ENCODE measurements around the gene NHSL2. TPM values are rescaled to one million over a fixed set of nuclear protein-coding genes. Genes with fewer than 3 reads are reported as not detected.
A peak's percentile ranks its signal among the peaks of the same experiment; 100 is the strongest.

The NHSL2 gene
- total RNA-seq, 2 donors from 2014 or later = 1.0 to 4.1 TPM

- intact Hi-C loops (cut with DNase I) = loop anchor here (5.0 kb wide), 2 partner anchors 108 to 128 kb away; no protein-coding TSS in a partner anchor
- no peak overlapping the region for H3K4me3 ChIP-seq
- no peak for TF ChIP-seq CTCF (IDR thresholded peaks at IDR 0.05)
- no peak overlapping the region for H3K27ac ChIP-seq
- H3K27me3 ChIP-seq = peaks cover 3% of the 10 kb centered on the region
- no peaks in the 10 kb centered on the region for H3K36me3 ChIP-seq
- DNase-seq = no peak
- H3K9me3 ChIP-seq = no peaks in the 10 kb centered on the region
- H3K4me1 ChIP-seq = no peaks in the 10 kb centered on the region
- no peak overlapping the region for H3K9ac ChIP-seq (ENCODE audit: low read depth in 2 of 2, low read length in 2 of 2)
These were observed 214.8 kb downstream of the NHSL2 start for GRCh38 chrX:72125331-72126047.

GRCh38 chrX:72126048-72126415, 215.4 kb downstream of the NHSL2 start:
- H3K27me3 ChIP-seq = peaks cover 8% of the 10 kb centered on the region
- no peak overlapping the region for H3K27ac ChIP-seq
- H3K4me1 ChIP-seq = no peaks in the 10 kb centered on the region
- no peak for DNase-seq
- no peaks in the 10 kb centered on the region for H3K36me3 ChIP-seq
- H3K9ac ChIP-seq (ENCODE audit: low read depth in 2 of 2, low read length in 2 of 2) = no peak overlapping the region
- H3K9me3 ChIP-seq = no peaks in the 10 kb centered on the region
- intact Hi-C loops (cut with DNase I) = loop anchor here (5.0 kb wide), 2 partner anchors 109 to 129 kb away; no protein-coding TSS in a partner anchor
- TF ChIP-seq CTCF (IDR thresholded peaks at IDR 0.05) = no peak
- H3K4me3 ChIP-seq = no peak overlapping the region

GRCh38 chrX:72126539-72127140, 216.0 kb downstream of the NHSL2 start:
- Histone ChIP-seq H3K4me3 (no peak overlapping the region), H3K27me3 (peaks cover 13% of the 10 kb centered on the region), H3K4me1 (no peaks in the 10 kb centered on the region), H3K36me3 (no peaks in the 10 kb centered on the region), H3K9ac (ENCODE audit: low read depth in 2 of 2, low read length in 2 of 2) (no peak overlapping the region), H3K27ac (no peak overlapping the region), H3K9me3 (no peaks in the 10 kb centered on the region)
- intact Hi-C loops (cut with DNase I) = loop anchor here (5.0 kb wide), 2 partner anchors 109 to 129 kb away; no protein-coding TSS in a partner anchor
- peak; percentile 88 for DNase-seq
- peak; percentile 83 for TF ChIP-seq CTCF (IDR thresholded peaks at IDR 0.05)

GRCh38 chrX:72127332-72127731, 216.7 kb downstream of the NHSL2 start:
- Histone ChIP-seq H3K27ac (no peak overlapping the region), H3K4me1 (no peaks in the 10 kb centered on the region), H3K36me3 (no peaks in the 10 kb centered on the region), H3K27me3 (peaks cover 13% of the 10 kb centered on the region), H3K9ac (ENCODE audit: low read depth in 2 of 2, low read length in 2 of 2) (no peak overlapping the region), H3K4me3 (no peak overlapping the region), H3K9me3 (no peaks in the 10 kb centered on the region)
- DNase-seq = no peak
- intact Hi-C loops (cut with DNase I) = loop anchor here (5.0 kb wide), 2 partner anchors 110 to 130 kb away; no protein-coding TSS in a partner anchor
- TF ChIP-seq CTCF (IDR thresholded peaks at IDR 0.05) = no peak

- intact Hi-C loops (cut with DNase I) = loop anchor here (5.0 kb wide), 2 partner anchors 111 to 131 kb away; no protein-coding TSS in a partner anchor
- no peak overlapping the region for H3K27ac ChIP-seq
- no peak for TF ChIP-seq CTCF (IDR thresholded peaks at IDR 0.05)
- H3K4me3 ChIP-seq = no peak overlapping the region
- H3K9me3 ChIP-seq = no peaks in the 10 kb centered on the region
- DNase-seq = no peak
- no peaks in the 10 kb centered on the region for H3K4me1 ChIP-seq
- H3K36me3 ChIP-seq = no peaks in the 10 kb centered on the region
- H3K9ac ChIP-seq (ENCODE audit: low read depth in 2 of 2, low read length in 2 of 2) = no peak overlapping the region
- H3K27me3 ChIP-seq = peaks cover 13% of the 10 kb centered on the region
These were observed 217.7 kb downstream of the NHSL2 start for GRCh38 chrX:72128183-72128834.
